ENCODE measurements around the gene KLK4.

GRCh38 chr19:50906217-50906616, 5.0 kb downstream of the KLK4 start:
- TF ChIP-seq ZNF407 (IDR thresholded peaks at IDR 0.05; ENCODE audit: low read depth) (no peak), ZNF311 (CRISPR knock-in tag; IDR thresholded peaks at IDR 0.05) (no peak), MTA2 (IDR thresholded peaks at IDR 0.05; ENCODE audit: low read depth) (no peak), CTCF (IDR thresholded peaks at IDR 0.05 in 2 of 3, conservative IDR thresholded peaks at IDR 0.05 in 1 of 3; ENCODE audit: insufficient read depth in 2 of 3, low read depth in 1 of 3, low read length in 3 of 3) (peak; percentile 67 to 68 (median 67)), FOXJ2 (tag; IDR thresholded peaks at IDR 0.05) (no peak), RFX5 (IDR thresholded peaks at IDR 0.05; ENCODE audit: low read depth, low read length) (no peak), CHAMP1 (IDR thresholded peaks at IDR 0.05) (no peak)

Measured in K562 (cell line).